HG02798 (cell line): ENCODE measurements around the gene IGF1.

Source experiments
- ATAC-seq: cut with Tn5 transposase; IDR thresholded peaks from one replicate; pipeline ENCODE4 v1.9.1; 2021; ENCODE audit warnings: mild to moderate bottlenecking; ENCODE audit not compliant: unreplicated experiment, poor library complexity

Gene IGF1

DNA sequence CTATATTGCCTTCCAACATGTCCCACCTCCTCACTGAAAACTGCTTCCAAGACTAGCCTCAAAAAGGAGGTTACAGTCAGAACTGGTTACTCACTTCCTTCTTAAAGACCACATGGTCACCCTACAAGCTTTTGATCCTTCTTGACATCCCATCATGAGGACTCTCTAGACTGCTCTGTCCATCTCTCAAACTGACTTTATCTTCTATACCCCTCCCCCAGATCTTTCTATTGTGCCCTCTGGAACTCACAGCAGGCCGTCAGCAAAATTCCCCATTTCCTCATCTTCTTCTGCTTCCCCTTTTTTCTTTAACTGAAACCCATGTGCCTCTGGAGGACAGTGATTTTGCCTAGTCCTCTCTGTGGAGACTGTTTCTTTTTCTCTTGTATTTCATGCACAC, 18.1 kb upstream of the IGF1 start:
- ATAC-seq: no peak

DNA sequence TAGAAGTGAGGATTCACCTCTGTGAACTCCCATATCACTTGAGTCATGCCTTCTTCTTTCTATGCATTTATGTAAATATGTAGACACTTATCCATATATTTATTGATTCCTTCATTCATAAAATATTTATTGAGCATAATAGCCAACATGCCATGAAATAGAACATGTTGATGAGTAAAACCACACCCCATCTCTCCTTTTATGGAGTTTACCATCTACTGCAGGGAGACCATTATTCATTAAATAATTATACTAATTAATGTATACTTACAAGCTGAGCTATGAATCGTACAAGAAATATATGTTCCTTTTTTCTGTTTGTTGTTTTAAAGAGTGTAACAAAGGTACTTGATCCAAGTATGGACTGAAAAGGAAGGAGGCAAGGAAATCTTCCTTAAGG, 17.4 kb upstream of the IGF1 start:
- no peak for ATAC-seq

DNA sequence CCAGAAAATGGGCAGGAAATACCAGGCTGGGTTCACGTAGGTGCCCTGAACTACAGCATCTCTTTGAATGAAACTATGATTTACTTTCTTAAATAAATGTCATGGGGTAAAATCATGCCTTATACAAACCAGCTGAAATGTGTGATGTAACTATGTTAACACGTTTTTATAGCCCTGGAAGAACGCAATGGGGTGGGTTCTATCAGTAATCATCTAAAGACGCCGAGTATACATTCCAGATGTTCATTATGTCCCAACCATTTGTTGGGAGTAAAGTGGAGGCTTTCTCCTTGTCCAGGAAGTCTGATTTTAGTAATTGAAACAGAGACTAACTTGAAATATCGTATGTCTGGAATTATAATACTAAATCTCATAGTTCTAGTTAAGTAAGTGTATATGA, 16.2 kb upstream of the IGF1 start:
- no peak for ATAC-seq

DNA sequence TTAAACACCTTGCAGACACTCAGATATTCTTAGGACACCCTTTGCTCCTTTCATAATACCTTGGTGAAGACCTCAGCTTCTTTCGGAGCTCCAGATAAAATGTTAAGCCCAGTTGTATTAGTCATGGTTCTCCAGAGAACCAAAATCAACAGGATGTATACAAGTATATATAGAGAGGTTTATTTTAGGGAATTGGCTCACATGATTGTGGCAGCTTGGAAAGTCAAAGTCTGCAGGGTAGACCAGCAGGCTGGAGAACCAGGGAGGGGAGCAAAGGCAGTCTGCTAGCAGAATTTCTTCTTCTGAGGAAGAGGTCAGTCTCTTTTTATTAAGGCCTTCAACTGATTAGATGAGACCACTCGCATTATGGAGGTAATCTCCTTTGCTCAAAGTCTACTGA, 6.9 kb upstream of the IGF1 start:
- no peak for ATAC-seq

DNA sequence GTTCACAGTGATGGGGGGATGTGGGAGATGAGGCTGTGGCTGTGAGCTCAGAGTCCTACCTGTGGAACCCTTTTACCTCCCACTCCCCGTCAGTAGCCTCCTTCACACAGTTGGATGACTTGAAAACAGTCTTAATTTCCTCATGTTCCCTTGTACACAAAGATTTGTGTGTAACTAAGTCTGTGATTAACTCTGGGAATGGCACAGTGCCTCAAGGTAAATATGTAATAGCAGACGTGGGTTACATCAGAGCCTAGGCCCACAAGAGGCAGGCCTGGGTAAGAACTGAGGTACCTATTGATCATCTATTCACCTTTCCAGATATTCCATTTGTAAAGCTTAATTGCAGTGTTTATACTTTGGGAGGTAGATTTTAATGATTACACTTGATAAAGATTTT, 5.8 kb upstream of the IGF1 start:
- no peak for ATAC-seq

DNA sequence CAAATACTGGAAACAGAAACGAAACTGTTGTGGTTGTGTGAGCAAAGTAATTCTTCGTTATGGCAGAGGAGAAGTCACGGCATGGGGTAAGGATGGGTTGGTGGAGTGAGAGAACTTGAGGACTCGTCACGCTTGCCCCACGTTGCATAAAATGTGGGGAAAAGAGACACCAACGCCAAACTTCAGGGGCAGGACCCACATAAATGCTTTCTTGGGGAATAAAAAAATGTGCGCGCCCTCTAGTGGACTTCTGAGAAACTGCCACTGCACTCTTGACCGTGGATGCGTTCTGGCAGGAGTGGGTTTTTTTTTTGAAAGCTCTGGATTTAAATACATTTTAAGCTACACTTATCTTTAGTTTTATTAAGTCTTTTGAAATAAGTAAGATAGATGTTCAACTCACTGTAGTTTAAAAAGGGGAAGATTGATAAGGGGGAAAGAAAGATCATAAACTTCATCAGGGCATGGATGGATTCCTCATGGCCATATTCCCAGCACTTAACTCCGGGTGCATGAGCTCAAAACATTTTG, 4.1 kb upstream of the IGF1 start:
- peak; percentile 70 for ATAC-seq

DNA sequence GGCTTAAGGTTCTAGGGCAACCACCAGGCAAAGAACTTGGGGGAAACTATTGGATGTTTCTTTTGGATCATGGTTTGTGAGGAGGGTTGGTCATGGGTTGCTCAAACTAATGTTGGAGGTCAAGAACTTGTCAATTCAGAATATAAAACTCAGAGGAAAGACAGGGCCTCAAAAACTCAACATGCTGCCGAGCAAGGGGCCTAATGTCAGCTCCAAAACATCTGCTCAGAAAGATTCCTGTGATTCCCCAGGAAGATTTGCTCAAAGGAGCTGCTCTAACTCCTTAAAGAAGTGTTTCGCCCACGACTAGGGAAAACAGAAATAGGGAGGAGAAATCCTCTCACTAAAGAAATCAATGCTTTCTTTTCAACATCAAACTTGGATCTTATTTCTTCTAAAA, 3.7 kb upstream of the IGF1 start:
- peak; percentile 19 for ATAC-seq

DNA sequence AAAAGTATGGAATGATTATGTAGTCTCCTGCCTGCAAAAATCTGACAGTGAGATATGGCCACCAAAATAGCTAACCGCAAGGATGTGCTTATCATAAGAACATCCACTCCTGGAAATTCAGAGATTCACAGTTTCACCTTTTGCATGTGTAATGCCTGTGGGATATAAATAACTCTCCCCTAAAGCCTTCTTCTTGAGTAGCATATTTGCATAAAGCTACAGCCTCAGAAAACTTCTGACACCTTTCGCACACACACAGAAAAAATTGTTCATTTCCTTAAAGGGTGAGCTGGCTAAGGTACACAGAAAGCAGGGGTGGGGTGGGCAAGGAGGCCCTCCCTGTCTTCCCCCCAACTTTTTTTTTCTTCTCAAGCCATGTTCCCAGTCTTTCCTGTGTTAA, 3.1 kb upstream of the IGF1 start:
- ATAC-seq: peak; percentile 71

DNA sequence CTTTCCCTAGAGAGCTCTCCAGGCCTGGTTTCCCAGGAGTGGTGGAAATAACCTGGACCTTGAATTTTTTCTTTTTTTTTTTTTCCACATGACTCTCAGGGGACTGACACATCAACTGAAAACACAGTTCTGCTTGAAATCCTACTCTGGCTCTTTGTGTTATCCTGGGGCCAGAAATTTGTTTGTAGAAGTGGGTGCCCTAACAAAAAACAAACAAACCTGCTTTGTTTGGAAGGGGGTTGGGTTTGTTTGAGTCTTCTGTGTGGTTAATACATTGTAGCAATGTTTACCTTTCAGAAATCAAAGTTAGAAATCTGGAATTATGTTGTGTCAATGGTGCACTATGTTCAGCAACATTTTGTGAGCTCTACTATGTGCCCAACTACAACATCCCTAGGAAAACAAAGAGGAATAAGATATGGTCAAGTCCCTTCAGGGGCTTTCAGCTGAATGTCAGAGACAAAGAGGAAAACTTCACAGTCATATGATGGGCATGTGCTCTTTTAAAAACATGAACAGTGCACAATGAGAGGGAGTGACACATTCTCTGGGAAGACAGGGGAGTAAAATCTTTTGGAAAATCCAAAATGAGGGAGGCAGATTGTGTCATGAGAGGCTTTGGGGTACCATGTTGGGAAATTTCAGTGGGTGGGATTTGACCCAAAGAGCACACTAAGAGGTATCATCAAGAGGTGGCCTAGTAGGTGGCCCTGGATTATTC, 1.5 kb upstream of the IGF1 start:
- ATAC-seq: no peak

DNA sequence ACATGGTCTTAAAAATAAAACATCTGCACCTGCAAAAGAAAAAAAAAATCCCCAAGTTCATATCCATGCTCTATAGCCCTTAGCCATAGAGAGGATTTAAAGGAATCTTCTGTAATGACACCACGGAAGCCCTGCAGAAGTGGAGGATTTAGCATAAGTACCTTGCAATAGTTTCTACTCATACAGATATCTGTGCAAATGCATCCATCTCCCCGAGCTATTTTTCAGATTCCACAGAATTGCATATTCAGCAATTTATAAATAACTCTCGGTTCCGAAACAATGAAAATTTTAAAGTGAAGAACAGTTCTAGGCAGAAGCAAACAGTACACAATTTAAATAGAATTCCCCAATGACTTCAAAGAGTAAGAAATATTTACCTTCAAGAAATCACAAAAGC, 424 bp downstream of the IGF1 start:
- no peak for ATAC-seq

DNA sequence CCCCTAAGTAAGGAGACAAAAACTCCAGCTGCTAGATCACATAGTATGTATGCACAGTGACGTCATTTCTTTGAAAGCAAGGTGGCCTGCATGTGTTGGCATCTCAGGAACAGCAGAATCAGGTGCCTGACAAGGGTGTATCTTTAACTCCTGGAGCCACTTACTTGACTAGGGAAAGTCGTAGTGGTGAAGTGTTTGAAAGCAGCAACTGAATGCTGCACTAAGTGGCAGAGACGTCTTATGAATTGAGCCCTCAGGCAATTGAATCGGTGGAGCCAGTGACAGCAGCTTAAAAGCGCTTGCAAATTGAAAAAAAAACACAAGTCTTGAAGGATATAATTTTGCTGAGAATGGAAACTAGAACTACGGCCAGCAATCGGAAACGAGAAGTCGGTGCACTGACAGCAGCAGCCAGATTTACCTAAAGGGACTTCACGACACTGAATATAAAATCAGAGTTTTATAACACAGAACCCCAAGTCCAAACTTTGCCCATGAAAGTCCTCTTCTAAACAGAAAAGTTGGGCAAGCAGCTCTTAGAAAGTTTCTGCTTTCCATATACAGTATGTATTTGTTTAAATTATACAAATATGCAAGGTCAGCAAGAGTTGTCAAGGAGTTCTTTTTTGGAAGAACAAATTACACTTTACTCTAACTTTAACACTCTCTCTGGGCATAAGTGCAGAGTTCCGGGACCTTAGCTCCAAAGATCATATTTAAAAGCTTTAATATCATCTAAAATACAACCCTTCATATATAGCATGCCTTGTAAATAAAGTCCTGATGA, 1.1 kb downstream of the IGF1 start:
- ATAC-seq: peak; percentile 29

DNA sequence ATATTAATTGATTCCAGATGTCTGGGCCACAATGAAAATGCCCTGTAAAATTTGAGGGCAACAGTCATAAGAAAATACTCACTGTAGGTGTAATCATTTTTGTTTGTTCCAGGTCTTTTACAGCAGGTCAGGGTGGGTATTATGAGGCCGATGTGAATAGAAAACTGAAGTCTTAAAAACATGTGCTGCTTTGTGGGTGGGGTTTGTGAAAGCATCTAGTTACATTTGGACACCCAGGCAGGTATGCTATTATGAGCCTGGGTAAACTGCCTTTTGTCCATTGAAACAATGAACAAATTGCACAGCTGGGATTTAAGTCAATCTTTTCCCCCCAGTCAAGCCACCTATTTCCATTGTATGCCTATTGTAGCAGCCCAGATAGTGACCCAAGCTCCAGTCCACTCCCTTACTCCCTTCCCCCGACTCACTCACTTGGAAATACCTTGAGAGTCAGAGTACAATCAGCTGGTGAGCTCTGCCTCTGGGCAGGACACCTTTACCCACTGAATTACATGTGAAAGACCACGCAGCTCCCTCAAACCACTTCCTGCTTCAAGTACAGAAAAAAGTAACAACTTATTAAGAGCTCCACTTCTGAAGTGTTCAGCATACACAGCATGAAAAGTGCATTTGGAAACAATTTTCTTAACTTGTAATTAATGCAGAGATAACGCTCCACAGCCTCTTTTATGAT, 1.8 kb downstream of the IGF1 start:
- ATAC-seq: peak; percentile 61

DNA sequence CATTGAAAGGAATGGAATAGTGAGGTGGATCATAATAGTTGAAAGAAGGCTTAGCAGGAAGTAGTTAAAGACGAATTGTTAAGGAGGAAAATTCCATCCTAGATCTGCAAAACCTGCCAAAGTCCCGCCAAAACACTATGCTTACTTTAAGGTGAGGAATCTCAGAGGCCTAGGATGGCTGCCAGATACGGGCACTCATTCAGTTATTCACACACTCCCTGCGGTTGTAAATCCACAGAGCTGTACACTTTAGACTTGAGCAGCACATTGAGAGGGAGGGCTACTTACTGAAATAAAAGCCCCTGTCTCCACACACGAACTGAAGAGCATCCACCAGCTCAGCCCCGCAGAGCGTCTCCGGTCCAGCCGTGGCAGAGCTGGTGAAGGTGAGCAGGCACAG, 5.0 kb downstream of the IGF1 start:
- no peak for ATAC-seq

DNA sequence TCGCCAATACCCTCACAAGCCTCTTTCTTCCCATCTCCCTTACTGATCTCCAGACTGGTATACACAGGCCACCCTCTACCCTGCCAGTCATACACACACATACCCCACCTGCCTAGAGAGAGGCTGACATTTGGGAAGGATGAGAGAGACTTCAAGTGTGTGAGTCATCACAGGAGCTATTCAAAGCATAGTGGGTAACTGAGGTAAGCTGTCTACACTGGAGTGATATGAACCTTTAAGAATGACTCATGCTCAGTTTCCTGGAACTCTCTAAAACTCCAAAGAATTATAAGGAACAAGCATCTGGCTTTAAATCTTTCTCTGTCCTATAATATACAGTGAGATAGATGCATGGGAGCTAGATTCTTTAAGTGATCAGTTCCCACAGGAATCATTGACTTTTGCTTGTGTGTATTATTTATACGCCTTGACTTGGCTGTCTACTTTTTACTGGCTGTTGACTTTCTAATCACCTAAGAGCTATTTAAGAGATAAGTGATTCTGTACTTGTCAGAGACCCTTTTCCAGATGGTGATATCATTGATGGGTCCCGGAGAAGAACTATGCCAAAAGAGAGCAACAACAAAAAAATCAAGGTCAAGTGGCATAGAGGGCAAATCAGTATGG, 5.8 kb downstream of the IGF1 start:
- ATAC-seq: no peak

DNA sequence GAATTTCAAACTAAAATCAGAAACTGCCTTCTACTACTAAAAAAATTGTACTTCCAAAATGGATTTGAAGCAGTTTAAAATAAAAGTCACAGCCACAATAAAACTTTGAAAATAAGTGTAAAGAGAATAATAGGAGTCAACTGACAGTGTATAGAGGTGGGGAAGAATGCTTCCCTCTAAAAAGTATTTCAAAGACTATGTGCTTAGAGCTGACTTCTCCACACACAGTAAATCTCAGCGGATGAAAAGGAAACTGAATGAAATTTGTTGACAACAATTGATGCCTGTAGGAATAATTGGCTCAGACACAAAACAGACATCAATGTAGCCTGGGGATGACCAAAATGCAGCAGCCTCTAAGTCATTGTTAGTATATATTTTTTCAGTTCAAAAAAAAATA, 7.9 kb downstream of the IGF1 start:
- no peak for ATAC-seq

DNA sequence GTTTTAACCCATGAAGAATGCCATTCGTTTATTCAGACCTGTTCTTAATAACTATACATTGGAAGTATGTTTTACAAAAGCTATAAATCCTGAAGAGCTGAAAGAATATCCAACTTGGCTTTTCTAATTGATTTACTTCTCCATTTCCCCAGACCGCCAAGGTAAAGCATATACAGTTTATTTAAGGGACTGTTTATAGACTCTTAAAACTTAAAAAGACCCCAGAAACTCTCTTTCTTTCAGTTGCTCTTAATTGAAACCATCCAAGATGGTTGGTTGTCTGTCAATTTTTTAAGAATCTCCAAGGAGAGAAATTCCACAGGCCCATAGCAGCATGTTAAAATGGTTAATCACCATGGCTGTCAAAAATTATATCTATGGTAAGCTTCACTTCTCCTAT, 8.8 kb downstream of the IGF1 start:
- no peak for ATAC-seq

DNA sequence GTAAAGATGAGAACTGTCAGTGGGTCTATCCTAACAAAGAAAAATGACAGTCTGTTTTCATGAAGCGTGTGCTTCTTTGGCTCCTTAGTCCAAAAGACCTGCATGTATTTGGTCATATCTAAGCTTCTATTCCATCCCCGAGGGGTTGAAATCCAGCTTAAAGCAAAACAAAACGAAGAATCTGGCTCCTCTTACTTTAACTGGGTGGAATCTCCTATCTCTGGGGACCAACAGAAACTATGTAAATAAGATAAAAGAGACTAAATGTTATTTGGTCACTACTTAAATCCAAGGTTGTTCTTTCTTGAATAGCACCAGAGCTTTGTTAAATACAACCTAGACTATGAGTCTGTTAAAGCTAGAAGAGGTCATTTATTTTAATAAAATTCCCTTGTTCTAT, 9.4 kb downstream of the IGF1 start:
- ATAC-seq: no peak

DNA sequence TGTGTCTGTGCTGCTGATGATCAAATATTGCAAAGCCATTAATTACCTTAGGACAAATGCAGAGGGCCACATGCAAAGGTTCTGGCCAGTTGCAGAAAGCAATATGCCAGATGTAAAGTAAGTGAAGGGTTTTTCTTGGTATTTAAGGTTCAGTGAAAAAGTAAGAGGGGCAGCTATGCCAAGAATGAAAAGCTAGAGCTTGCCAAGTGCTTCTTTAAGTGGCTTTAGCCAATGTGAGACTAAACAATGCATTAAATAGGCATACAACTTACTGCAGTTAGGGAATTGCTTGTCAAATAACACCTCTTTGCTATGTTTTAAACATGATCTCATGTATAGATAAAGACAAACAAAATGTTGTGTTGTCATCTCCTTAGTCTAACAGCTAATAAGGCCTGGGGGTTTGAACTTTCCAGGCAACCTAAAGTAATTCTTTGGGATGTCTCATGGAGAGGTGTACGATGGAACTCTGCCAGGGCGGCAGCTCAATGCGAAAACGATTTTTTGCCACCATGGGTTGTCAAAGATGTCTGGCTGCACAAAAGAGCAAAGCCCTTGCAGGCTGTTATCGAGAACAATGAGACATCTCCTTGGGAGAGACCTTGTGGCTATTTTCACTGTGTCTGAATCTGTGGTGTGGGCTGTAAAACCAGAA, 12.0 kb downstream of the IGF1 start:
- no peak for ATAC-seq

DNA sequence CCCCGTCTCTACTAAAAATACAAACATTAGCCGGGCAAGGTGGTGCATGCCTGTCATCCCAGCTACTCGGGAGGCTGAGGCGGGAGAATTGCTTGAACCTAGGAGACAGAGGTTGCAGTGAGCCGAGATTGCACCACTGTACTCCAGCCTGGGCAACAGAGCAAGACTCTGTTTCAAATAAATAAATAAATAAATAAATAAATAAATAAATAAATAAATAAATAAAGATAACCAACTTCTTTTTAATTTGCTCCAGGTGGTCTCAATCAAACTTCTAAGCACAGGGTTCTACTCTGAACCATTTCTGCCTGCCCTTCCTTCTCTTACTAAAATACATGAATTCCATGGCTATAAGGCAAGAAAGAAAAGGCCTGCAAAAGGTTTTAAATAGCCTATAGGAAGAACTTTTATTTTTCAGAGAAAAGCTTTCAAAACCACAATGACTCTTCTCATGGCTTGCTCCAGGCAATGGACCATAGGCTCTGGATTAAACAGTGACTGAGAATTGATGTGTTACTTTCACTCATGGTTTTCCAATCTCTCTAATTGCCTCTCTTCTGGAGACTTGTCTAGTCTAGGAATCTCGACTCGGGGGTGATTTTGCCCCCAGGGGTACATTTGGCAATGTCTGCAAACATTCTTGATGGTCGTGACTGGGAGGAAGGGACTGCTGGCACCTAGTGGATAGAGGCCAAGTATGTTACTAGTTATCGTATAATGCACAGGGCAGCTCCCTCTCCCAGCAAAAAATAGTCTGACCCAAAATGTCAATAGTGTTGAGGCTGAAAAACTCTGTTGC, 14.4 kb downstream of the IGF1 start:
- ATAC-seq: no peak
